H1 (cell line): Measurements from ENCODE around the gene TPP2. TPM values are rescaled to one million over a fixed set of nuclear protein-coding genes. Genes with fewer than 3 reads are reported as not detected.

ENCODE experiments used
- CTCF ChIA-PET: fragments of 300-600 bp; sonication (Branson Sonifier 250); formaldehyde crosslinking; loops from one replicate; lab custom pipeline; 2021; ENCODE audit not compliant: partially characterized antibody; lab: Charles Lee
- POLR2A ChIA-PET: fragments of 300-600 bp; sonication (Branson Sonifier 250); formaldehyde crosslinking; loops from one replicate; lab custom pipeline; 2021; ENCODE audit warnings: inconsistent platforms; ENCODE audit not compliant: partially characterized antibody; lab: Charles Lee
- DNase-seq, 2 experiments: peaks; one replicate each; pipeline versions ENCODE4 v3.0.0 to v3.0.0-alpha.2; 2010 to 2022; ENCODE audit warnings: low spot score in 2 of 2, low read depth in 1 of 2, mixed read lengths in 1 of 2
- FAIRE-seq: peaks from 2 replicates; lab custom pipeline; 2011; peaks lifted over from hg19 to GRCh38; lab: Jason Lieb, UNC
- H2AFZ ChIP-seq: 2 replicates; pipeline ENCODE4 v1.8.1; 2012; ENCODE audit warnings: low read length, inconsistent platforms
- H2AK5ac ChIP-seq: 2 replicates; pipeline ENCODE4 v1.6.1; 2013; ENCODE audit warnings: low read depth, low read length
- H2BK120ac ChIP-seq: replicated peaks from 2 replicates; pipeline ENCODE3; 2013; ENCODE audit warnings: low read depth, low read length, inconsistent platforms
- H2BK12ac ChIP-seq: 2 replicates; pipeline ENCODE4 v1.6.1; 2013; ENCODE audit warnings: low read depth, low read length
- H2BK15ac ChIP-seq: 2 replicates; pipeline ENCODE4 v1.6.1; 2013; ENCODE audit warnings: low read length
- H2BK20ac ChIP-seq: 2 replicates; pipeline ENCODE4 v1.6.1; 2013; ENCODE audit warnings: low read length
- H2BK5ac ChIP-seq: 2 replicates; pipeline ENCODE4 v1.6.1; 2013; ENCODE audit warnings: low read depth, low read length
- H3K14ac ChIP-seq: 2 replicates; pipeline ENCODE4 v1.6.1; 2013; ENCODE audit warnings: inconsistent platforms; ENCODE audit not compliant: insufficient read length
- H3K18ac ChIP-seq: 2 replicates; pipeline ENCODE4 v1.6.1; 2013; ENCODE audit warnings: low read length; ENCODE audit errors: extremely low read depth
- H3K23ac ChIP-seq: 2 replicates; pipeline ENCODE4 v1.6.1; 2013; ENCODE audit warnings: inconsistent platforms; ENCODE audit not compliant: insufficient read length
- H3K23me2 ChIP-seq: 2 replicates; pipeline ENCODE4 v1.6.1; 2013; ENCODE audit warnings: low read depth, low read length
- H3K27ac ChIP-seq: 2 replicates; pipeline ENCODE4 v1.6.1; 2011; ENCODE audit warnings: low read depth, low read length, inconsistent platforms
- H3K27me3 ChIP-seq, 4 experiments: replicated peaks in 1 of 4; 1 replicate in 1 of 4; 2 replicates in 3 of 4; pipeline versions ENCODE4 v1.6.1 to v1.8.1; 2011 to 2013; ENCODE audit warnings: low read length in 3 of 4, mild to moderate bottlenecking in 3 of 4, inconsistent platforms in 2 of 4, mixed read lengths in 2 of 4, moderate library complexity in 1 of 4; ENCODE audit not compliant: control insufficient read depth in 3 of 4, insufficient read depth in 3 of 4; ENCODE audit errors: extremely low read depth in 1 of 4
- H3K36me3 ChIP-seq, 4 experiments: 2 replicates each; pipeline versions ENCODE4 v1.6.1 to v1.8.1; 2011 to 2013; ENCODE audit warnings: mild to moderate bottlenecking in 4 of 4, low read length in 3 of 4, moderate library complexity in 2 of 4, control low read depth in 1 of 4, inconsistent platforms in 1 of 4; ENCODE audit not compliant: insufficient read depth in 4 of 4, control insufficient read depth in 2 of 4
- H3K4ac ChIP-seq: replicated peaks from 2 replicates; pipeline ENCODE3; 2013; ENCODE audit warnings: low read length, low read depth, mixed read lengths, inconsistent platforms; ENCODE audit not compliant: insufficient read length
- H3K4me1 ChIP-seq, 4 experiments: replicated peaks in 1 of 4; 1 replicate in 1 of 4; 2 replicates in 3 of 4; pipeline versions ENCODE4 v1.6.1 to v1.8.1; 2011 to 2013; ENCODE audit warnings: low read length in 3 of 4, inconsistent platforms in 2 of 4, mixed read lengths in 1 of 4; ENCODE audit not compliant: insufficient read depth in 4 of 4, control insufficient read depth in 3 of 4
- H3K4me2 ChIP-seq, 2 experiments: 2 replicates each; pipeline versions ENCODE4 v1.6.1 to v1.8.1; 2011 to 2013; ENCODE audit warnings: low read depth in 2 of 2, low read length in 2 of 2, control low read depth in 1 of 2, inconsistent platforms in 1 of 2, mild to moderate bottlenecking in 1 of 2; ENCODE audit not compliant: insufficient read depth in 1 of 2
- H3K4me3 ChIP-seq, 4 experiments: fragments of 200-600, 300-600 bp in 1 of 4; sonication (generic), shearing (Covaris generic), sonication (Bioruptor Twin) in 1 of 4; 2 replicates each; pipeline versions ENCODE4 v1.5.1 to v1.8.1; 2011 to 2016; ENCODE audit warnings: low read length in 4 of 4, low read depth in 3 of 4, control low read depth in 2 of 4, inconsistent platforms in 2 of 4, mild to moderate bottlenecking in 2 of 4, mixed read lengths in 1 of 4, moderate library complexity in 1 of 4; ENCODE audit not compliant: insufficient read depth in 2 of 4; ENCODE audit errors: extremely low read depth in 1 of 4
- H3K56ac ChIP-seq: replicated peaks from 2 replicates; pipeline ENCODE3; 2013; ENCODE audit warnings: low read depth, mild to moderate bottlenecking, mixed read lengths, low read length, inconsistent platforms; ENCODE audit not compliant: insufficient read length
- H3K79me1 ChIP-seq: 2 replicates; pipeline ENCODE4 v1.6.1; 2013; ENCODE audit warnings: low read depth, low read length, control low read depth
- H3K79me2 ChIP-seq, 2 experiments: 2 replicates each; pipeline versions ENCODE4 v1.6.1 to v1.8.1; 2012 to 2013; ENCODE audit warnings: low read length in 2 of 2, mild to moderate bottlenecking in 2 of 2, inconsistent platforms in 1 of 2; ENCODE audit not compliant: insufficient read depth in 2 of 2, control insufficient read depth in 1 of 2
- H3K9ac ChIP-seq, 4 experiments: replicated peaks in 1 of 4; 1 replicate in 1 of 4; 2 replicates in 3 of 4; pipeline versions ENCODE4 v1.6.1 to v1.8.1; 2011 to 2013; ENCODE audit warnings: low read depth in 3 of 4, low read length in 3 of 4, control low read depth in 2 of 4, mild to moderate bottlenecking in 2 of 4, moderate library complexity in 2 of 4, inconsistent platforms in 1 of 4; ENCODE audit errors: extremely low read depth in 1 of 4
- H3K9me3 ChIP-seq, 2 experiments: 2 replicates each; pipeline versions ENCODE4 v1.6.1 to v1.8.1; 2012 to 2013; ENCODE audit warnings: mild to moderate bottlenecking in 2 of 2, moderate library complexity in 2 of 2, control low read depth in 1 of 2, inconsistent platforms in 1 of 2, low read depth in 1 of 2, low read length in 1 of 2, mixed read lengths in 1 of 2; ENCODE audit not compliant: insufficient read depth in 2 of 2
- H4K20me1 ChIP-seq, 2 experiments: replicated peaks in 1 of 2; 2 replicates each; pipeline versions ENCODE3 to v1.8.1; 2011 to 2013; ENCODE audit warnings: inconsistent platforms in 2 of 2, low read length in 2 of 2, mild to moderate bottlenecking in 1 of 2; ENCODE audit not compliant: insufficient read depth in 2 of 2, control insufficient read depth in 1 of 2
- H4K5ac ChIP-seq: 2 replicates; pipeline ENCODE4 v1.6.1; 2013; ENCODE audit warnings: low read length, low read depth, mixed read lengths, inconsistent platforms; ENCODE audit not compliant: insufficient read length
- H4K8ac ChIP-seq: 2 replicates; pipeline ENCODE4 v1.8.0; 2013; ENCODE audit warnings: mild to moderate bottlenecking, moderate library complexity, low read length, inconsistent platforms; ENCODE audit not compliant: insufficient read depth; ENCODE audit errors: extremely low read depth
- H4K91ac ChIP-seq: replicated peaks from 2 replicates; pipeline ENCODE3; 2013; ENCODE audit warnings: low read length, mixed read lengths, inconsistent platforms; ENCODE audit not compliant: insufficient read length
- ATF3 ChIP-seq: IDR thresholded peaks from 2 replicates; pipeline ENCODE4 v1.6.1; 2011; ENCODE audit warnings: low read depth, mild to moderate bottlenecking, low read length; ENCODE audit not compliant: insufficient read depth
- CEBPB ChIP-seq: IDR thresholded peaks from 2 replicates; pipeline ENCODE4 v1.6.1; 2012; ENCODE audit warnings: low read depth, low read length
- HDAC2 ChIP-seq, 2 experiments: fragments of 300-600 bp in 1 of 2; sonication (generic) in 1 of 2; IDR thresholded peaks; 2 replicates each; pipeline ENCODE4 v1.6.1; 2011 to 2012; ENCODE audit warnings: low read depth in 2 of 2, low read length in 2 of 2, mild to moderate bottlenecking in 2 of 2, moderate library complexity in 2 of 2, borderline replicate concordance in 1 of 2, inconsistent platforms in 1 of 2
- MAX ChIP-seq: IDR thresholded peaks from 2 replicates; pipeline ENCODE4 v1.6.1; 2012; ENCODE audit warnings: inconsistent platforms
- RAD21 ChIP-seq, 2 experiments: IDR thresholded peaks in 1 of 2; conservative IDR thresholded peaks in 1 of 2; 2 replicates each; pipeline ENCODE4 v1.6.1; 2011; ENCODE audit warnings: low read depth in 2 of 2, low read length in 2 of 2, improper control_type of control experiment in 1 of 2, inconsistent platforms in 1 of 2, mild to moderate bottlenecking in 1 of 2, moderate library complexity in 1 of 2
- WGBS, 2 experiments: shearing (Covaris generic) in 1 of 2; methylation state at CpG; one replicate each; pipeline versions ENCODE4 v1.1.6 to v1.1.7; 2013 to 2015; ENCODE audit warnings: low lambda C conversion rate in 2 of 2, mixed read lengths in 2 of 2, inconsistent platforms in 1 of 2, low coverage in 1 of 2, missing lambda C conversion rate in 1 of 2; ENCODE audit not compliant: insufficient replicate concordance in 2 of 2, insufficient coverage in 1 of 2, insufficient read length in 1 of 2; ENCODE audit errors: extremely low coverage in 1 of 2, missing lambda C conversion rate in 1 of 2; 5-methylcytosine and 5-hydroxymethylcytosine counted together
- polyA plus RNA-seq, 7 experiments: library from polyadenylated mRNA; depleted of rRNA in 3 of 7; stranded (reverse) in 5 of 7; unstranded in 2 of 7; fragments of >200 nt in 5 of 7; fragments of 200-250 nt in 2 of 7; gene quantifications; 1 replicate in 5 of 7; 2 replicates in 1 of 7; 4 replicates in 1 of 7; pipeline versions ENCODE4 v1.2.1 to v1.2.3, GENCODE V29; 2011 to 2013; ENCODE audit warnings: missing spikeins in 2 of 7, mixed read lengths in 2 of 7
- total RNA-seq: library from RNA; stranded (reverse); fragmentation: NEBNext Ultra II Directional; extraction: Animal tissue kit (Norgen Biotek cat#: 25700); gene quantifications from 2 replicates; pipeline ENCODE4 v1.2.1, GENCODE V29; 2021
- TF ChIP-seq, protein P1 (sequence below), 3 experiments: IDR thresholded peaks; 1 replicate in 2 of 3; 2 replicates in 1 of 3; pipeline versions ENCODE4 v1.5.1 to v1.6.1; 2011; ENCODE audit warnings: low read length in 3 of 3, mild to moderate bottlenecking in 3 of 3, inconsistent platforms in 2 of 3, low read depth in 1 of 3, moderate library complexity in 1 of 3; ENCODE audit not compliant: insufficient read depth in 1 of 3; ENCODE audit errors: control extremely low read depth in 1 of 3
- TF ChIP-seq, protein P2 (sequence below): IDR thresholded peaks from 2 replicates; pipeline ENCODE4 v1.6.1; 2012; ENCODE audit warnings: low read length, inconsistent platforms

Gene TPP2
- total and polyA plus RNA-seq, 2 of the 8 experiments (the other 6 are each of a cell fraction or from before 2014, with no cell fraction given), result 15.9 to 85.7 TPM

DNA sequence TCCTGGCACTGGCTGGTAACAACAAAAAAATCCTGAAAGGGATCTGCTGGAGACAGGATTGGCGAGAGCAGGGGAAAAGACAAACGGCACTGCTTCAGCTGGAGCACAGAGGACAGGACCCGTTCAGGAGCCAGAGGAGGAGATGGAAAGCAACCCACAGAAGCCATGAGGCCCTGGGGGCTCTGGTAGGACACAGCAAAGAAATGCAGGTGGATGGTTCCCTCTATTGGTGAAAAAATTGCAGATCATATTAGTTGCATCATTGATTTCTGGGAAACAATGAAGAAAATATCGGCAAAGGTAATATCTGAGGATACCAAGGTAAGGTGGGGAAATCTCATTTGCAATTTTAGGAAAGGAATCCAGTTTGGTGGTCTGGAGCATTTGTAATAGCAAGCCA is 25.7 kb upstream of the TPP2 start:
- Histone ChIP-seq H2BK20ac (no peak overlapping the region), H3K9me3 (no peaks in the 10 kb centered on the region), H2AFZ (no peak overlapping the region), H3K4ac (no peak overlapping the region), H3K79me2 (no peaks in the 10 kb centered on the region), H3K14ac (no peak overlapping the region), H3K79me1 (no peaks in the 10 kb centered on the region), H4K8ac (no peak overlapping the region), H2BK12ac (no peak overlapping the region), H3K4me1 (no peaks in the 10 kb centered on the region), H2BK5ac (no peak overlapping the region), H4K91ac (no peak overlapping the region), H3K4me2 (no peak overlapping the region), H3K4me3 (no peak overlapping the region), H2BK120ac (no peak overlapping the region), H2AK5ac (no peak overlapping the region), H3K56ac (no peak overlapping the region), H2BK15ac (no peak overlapping the region), H3K27ac (no peak overlapping the region), H3K36me3 (no peaks in the 10 kb centered on the region), H4K5ac (no peak overlapping the region), H3K9ac (no peak overlapping the region), H3K18ac (no peak overlapping the region), H3K27me3 (peaks cover 0 to 1% (median 0%) of the 10 kb centered on the region in 4 experiments; a peak in 1 of 7 replicates), H4K20me1 (no peaks in the 10 kb centered on the region), H3K23me2 (no peaks in the 10 kb centered on the region), H3K23ac (no peak overlapping the region)
- DNase-seq (no peak), FAIRE-seq (peak; percentile 50)
- 81% methylated on average over 4 of the region's 4 CpGs; no CpG with 5 or more reads in 1 of the 2 experiments for WGBS, 2 experiments
- CTCF ChIA-PET, result interaction anchor here (0.6 to 3.2 kb wide), 13 partner anchors 8 to 430 kb away, joined by 3 to 16 read pairs (median 3); no protein-coding TSS in a partner anchor
- POLR2A ChIA-PET, result no interaction called here
- TF ChIP-seq, protein P1, sequence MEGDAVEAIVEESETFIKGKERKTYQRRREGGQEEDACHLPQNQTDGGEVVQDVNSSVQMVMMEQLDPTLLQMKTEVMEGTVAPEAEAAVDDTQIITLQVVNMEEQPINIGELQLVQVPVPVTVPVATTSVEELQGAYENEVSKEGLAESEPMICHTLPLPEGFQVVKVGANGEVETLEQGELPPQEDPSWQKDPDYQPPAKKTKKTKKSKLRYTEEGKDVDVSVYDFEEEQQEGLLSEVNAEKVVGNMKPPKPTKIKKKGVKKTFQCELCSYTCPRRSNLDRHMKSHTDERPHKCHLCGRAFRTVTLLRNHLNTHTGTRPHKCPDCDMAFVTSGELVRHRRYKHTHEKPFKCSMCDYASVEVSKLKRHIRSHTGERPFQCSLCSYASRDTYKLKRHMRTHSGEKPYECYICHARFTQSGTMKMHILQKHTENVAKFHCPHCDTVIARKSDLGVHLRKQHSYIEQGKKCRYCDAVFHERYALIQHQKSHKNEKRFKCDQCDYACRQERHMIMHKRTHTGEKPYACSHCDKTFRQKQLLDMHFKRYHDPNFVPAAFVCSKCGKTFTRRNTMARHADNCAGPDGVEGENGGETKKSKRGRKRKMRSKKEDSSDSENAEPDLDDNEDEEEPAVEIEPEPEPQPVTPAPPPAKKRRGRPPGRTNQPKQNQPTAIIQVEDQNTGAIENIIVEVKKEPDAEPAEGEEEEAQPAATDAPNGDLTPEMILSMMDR (IDR thresholded peaks at IDR 0.05; ENCODE audit: control extremely low read depth in 1 of 3, insufficient read depth in 1 of 3, low read depth in 1 of 3, low read length in 3 of 3), result peak in 2 of 3 experiments; percentile 31 to 33; a peak in 2 of 4 replicates
- TF ChIP-seq RAD21 (IDR thresholded peaks at IDR 0.05 in 1 of 2, conservative IDR thresholded peaks at IDR 0.05 in 1 of 2; ENCODE audit: low read depth in 2 of 2, low read length in 2 of 2), result peak; percentile 60 to 63
- peak; percentile 65; the same call in 1 of the 2 replicates for TF ChIP-seq CEBPB
- TF ChIP-seq HDAC2 (IDR thresholded peaks at IDR 0.05; ENCODE audit: borderline replicate concordance in 1 of 2, low read depth in 2 of 2, low read length in 2 of 2), result no peak
- TF ChIP-seq, protein P2, sequence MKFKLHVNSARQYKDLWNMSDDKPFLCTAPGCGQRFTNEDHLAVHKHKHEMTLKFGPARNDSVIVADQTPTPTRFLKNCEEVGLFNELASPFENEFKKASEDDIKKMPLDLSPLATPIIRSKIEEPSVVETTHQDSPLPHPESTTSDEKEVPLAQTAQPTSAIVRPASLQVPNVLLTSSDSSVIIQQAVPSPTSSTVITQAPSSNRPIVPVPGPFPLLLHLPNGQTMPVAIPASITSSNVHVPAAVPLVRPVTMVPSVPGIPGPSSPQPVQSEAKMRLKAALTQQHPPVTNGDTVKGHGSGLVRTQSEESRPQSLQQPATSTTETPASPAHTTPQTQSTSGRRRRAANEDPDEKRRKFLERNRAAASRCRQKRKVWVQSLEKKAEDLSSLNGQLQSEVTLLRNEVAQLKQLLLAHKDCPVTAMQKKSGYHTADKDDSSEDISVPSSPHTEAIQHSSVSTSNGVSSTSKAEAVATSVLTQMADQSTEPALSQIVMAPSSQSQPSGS, result no peak
- TF ChIP-seq MAX, result no peak
- 0 out of 2 replicates have a peak, but pooled peaks have one; percentile 33 for TF ChIP-seq ATF3
